WI38 (cell line): ENCODE data around the gene JSRP1.

Experiments used
- H3K4me3 ChIP-seq: 2 replicates; pipeline ENCODE4 v1.5.1; 2011; ENCODE audit warnings: low read depth, mild to moderate bottlenecking, control low read depth, low read length
- TF ChIP-seq, protein P1 (sequence below): IDR thresholded peaks from 2 replicates; pipeline ENCODE4 v1.5.1; 2012; ENCODE audit warnings: low read depth, mild to moderate bottlenecking, control low read depth, low read length

JSRP1 gene

GRCh38 chr19:2226840-2227360, 29.3 kb downstream of the JSRP1 start:
- TF ChIP-seq, protein P1, sequence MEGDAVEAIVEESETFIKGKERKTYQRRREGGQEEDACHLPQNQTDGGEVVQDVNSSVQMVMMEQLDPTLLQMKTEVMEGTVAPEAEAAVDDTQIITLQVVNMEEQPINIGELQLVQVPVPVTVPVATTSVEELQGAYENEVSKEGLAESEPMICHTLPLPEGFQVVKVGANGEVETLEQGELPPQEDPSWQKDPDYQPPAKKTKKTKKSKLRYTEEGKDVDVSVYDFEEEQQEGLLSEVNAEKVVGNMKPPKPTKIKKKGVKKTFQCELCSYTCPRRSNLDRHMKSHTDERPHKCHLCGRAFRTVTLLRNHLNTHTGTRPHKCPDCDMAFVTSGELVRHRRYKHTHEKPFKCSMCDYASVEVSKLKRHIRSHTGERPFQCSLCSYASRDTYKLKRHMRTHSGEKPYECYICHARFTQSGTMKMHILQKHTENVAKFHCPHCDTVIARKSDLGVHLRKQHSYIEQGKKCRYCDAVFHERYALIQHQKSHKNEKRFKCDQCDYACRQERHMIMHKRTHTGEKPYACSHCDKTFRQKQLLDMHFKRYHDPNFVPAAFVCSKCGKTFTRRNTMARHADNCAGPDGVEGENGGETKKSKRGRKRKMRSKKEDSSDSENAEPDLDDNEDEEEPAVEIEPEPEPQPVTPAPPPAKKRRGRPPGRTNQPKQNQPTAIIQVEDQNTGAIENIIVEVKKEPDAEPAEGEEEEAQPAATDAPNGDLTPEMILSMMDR, result no peak
- no peak overlapping the region for H3K4me3 ChIP-seq

GRCh38 chr19:2226051-2226839, 30.0 kb downstream of the JSRP1 start:
- TF ChIP-seq, protein P1, result no peak
- no peak overlapping the region for H3K4me3 ChIP-seq

GRCh38 chr19:2225415-2226050, 30.7 kb downstream of the JSRP1 start:
- no peak overlapping the region for H3K4me3 ChIP-seq
- TF ChIP-seq, protein P1, result no peak

DNA sequence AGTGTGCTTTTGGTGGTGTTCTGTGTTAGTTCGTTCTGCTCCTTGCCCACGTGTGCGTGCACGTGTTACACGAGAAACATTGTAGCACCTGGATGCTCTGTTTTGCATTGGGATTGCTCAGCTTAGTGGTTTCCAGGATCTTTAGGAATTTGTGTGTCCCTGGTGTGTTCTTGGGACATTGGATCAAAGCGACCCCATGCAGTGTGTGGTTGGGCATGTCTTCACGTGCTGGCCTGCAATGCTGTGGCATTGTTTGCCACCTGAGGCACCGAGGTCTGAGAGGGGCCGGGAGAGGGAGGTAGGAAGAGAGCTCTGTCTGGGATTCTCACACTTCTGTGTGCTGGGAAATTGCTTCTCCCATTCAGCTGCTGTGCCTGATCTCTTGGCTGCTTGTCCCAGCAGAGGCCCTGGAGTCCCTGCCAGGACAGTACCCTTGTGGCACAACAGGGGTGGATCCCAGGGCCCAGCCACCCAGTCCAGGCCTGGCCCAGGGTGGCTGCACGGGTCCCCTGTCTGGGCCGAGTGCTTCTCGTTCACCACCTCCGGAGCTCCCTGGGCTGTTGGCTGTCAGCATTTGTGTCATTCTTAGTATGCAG, 31.4 kb downstream of the JSRP1 start:
- H3K4me3 ChIP-seq, result no peak overlapping the region
- TF ChIP-seq, protein P1, result no peak

GRCh38 chr19:2223959-2224358, 32.3 kb downstream of the JSRP1 start:
- no peak overlapping the region for H3K4me3 ChIP-seq
- TF ChIP-seq, protein P1, result no peak

GRCh38 chr19:2223391-2223790, 32.8 kb downstream of the JSRP1 start:
- TF ChIP-seq, protein P1, result no peak
- no peak overlapping the region for H3K4me3 ChIP-seq

DNA sequence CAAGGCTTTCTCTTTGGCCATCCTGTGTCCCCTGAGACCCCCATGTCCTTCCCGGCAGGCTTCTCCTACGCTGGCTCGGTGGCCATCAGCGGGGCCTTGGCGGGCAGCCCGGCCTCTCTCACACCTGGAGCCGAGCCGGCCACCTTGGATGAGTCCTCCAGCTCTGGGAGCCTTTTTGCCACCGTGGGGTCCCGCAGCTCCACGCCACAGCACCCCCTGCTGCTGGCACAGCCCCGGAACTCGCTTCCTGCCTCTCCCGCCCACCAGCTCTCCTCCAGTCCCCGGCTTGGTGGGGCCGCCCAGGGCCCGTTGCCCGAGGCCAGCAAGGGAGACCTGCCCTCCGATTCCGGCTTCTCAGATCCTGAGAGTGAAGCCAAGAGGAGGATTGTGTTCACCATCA, 34.3 kb downstream of the JSRP1 start:
- H3K4me3 ChIP-seq, result no peak overlapping the region
- TF ChIP-seq, protein P1, result no peak
